Medulla oblongata (tissue), 1 donor: ENCODE data around the gene C7orf33.
"Not testable (repeated sequence)": the region's sequence is repeated elsewhere in the genome, so short reads cannot be mapped to it uniquely, and the experiment has no call there.

Experiments
- DNase-seq: peaks from one replicate; pipeline ENCODE4 v3.0.0-alpha.2; 2015; ENCODE audit errors: extremely low spot score

The C7orf33 gene

GRCh38 chr7:148590471-148590870 lies at the start of gene C7orf33:
TSS of gene C7orf33 (plus strand) at chr7:148590766. CDS start at chr7:148590926, 160 bp downstream.
- no peak for DNase-seq

GRCh38 chr7:148541891-148542504 lies 48.6 kb upstream of the C7orf33 start:
- DNase-seq, result no peak

- DNase-seq, result no peak
These were observed 47.3 kb upstream of the C7orf33 start for GRCh38 chr7:148543302-148543701.

- DNase-seq, result no peak
These were observed 45.4 kb upstream of the C7orf33 start for GRCh38 chr7:148545172-148545571.

GRCh38 chr7:148545932-148546331 lies 44.6 kb upstream of the C7orf33 start:
- no peak for DNase-seq

- no peak for DNase-seq
These were observed 43.7 kb upstream of the C7orf33 start for GRCh38 chr7:148546857-148547256.

- DNase-seq, result no peak
These were observed 42.6 kb upstream of the C7orf33 start for GRCh38 chr7:148547951-148548350.

GRCh38 chr7:148553979-148554378 lies 36.6 kb upstream of the C7orf33 start:
- no peak for DNase-seq

- no peak for DNase-seq
These were observed 33.7 kb upstream of the C7orf33 start for GRCh38 chr7:148556892-148557291.

- DNase-seq, result no peak
These were observed 31.7 kb upstream of the C7orf33 start for GRCh38 chr7:148558914-148559313.

- DNase-seq, result no peak
These were observed 29.5 kb upstream of the C7orf33 start for GRCh38 chr7:148561099-148561498.

GRCh38 chr7:148563583-148564274 lies 26.8 kb upstream of the C7orf33 start:
- no peak for DNase-seq

- peak; percentile 44 for DNase-seq
These were observed 26.2 kb upstream of the C7orf33 start for GRCh38 chr7:148564275-148564951.

- DNase-seq, result no peak
These were observed 23.8 kb upstream of the C7orf33 start for GRCh38 chr7:148566736-148567135.

- no peak for DNase-seq
These were observed 23.0 kb upstream of the C7orf33 start for GRCh38 chr7:148567524-148567923.

GRCh38 chr7:148570510-148570909 lies 20.1 kb upstream of the C7orf33 start:
- DNase-seq, result no peak

GRCh38 chr7:148570973-148571372 lies 19.6 kb upstream of the C7orf33 start:
- not testable (repeated sequence) for DNase-seq

- no peak for DNase-seq
These were observed 19.2 kb upstream of the C7orf33 start for GRCh38 chr7:148571381-148571780.

GRCh38 chr7:148572067-148572522 lies 18.5 kb upstream of the C7orf33 start:
- no peak for DNase-seq

- DNase-seq, result not testable (repeated sequence)
These were observed 17.0 kb upstream of the C7orf33 start for GRCh38 chr7:148573581-148573980.

GRCh38 chr7:148575640-148576411 lies 14.7 kb upstream of the C7orf33 start:
- DNase-seq, result peak; percentile 81

GRCh38 chr7:148579366-148579765 lies 11.2 kb upstream of the C7orf33 start:
- DNase-seq, result no peak
